OCI-LY3 (cell line): ENCODE measurements around the gene DIP2C.

ENCODE experiments used
- H2AFZ ChIP-seq: fragments of 200-600, 300-600 bp; shearing (Covaris generic); 2 replicates; pipeline ENCODE4 v1.6.0; 2014; ENCODE audit warnings: antibody characterized with exemption, low read depth, low read length
- H3K27ac ChIP-seq: fragments of 200-600, 300-600 bp; sonication (generic); 2 replicates; pipeline ENCODE4 v1.5.1; 2014; ENCODE audit warnings: mild to moderate bottlenecking, low read length, moderate library complexity, mixed read lengths
- H3K27me3 ChIP-seq: fragments of 200-600, 300-600 bp; sonication (generic); 2 replicates; pipeline ENCODE4 v1.6.1; 2014; ENCODE audit warnings: low read depth, low read length, mixed read lengths
- H3K36me3 ChIP-seq: fragments of 200-600, 300-600 bp; sonication (generic); replicated peaks from 2 replicates; pipeline ENCODE3; 2014; ENCODE audit warnings: low read depth, low read length, mixed read lengths
- H3K4me1 ChIP-seq: fragments of 300-600, 200-600 bp; sonication (generic); 2 replicates; pipeline ENCODE4 v1.6.1; 2014; ENCODE audit warnings: low read length, mixed read lengths
- H3K4me2 ChIP-seq: fragments of 200-600, 300-600 bp; sonication (generic); 2 replicates; pipeline ENCODE4 v1.6.1; 2014; ENCODE audit warnings: low read length, mixed read lengths
- H3K4me3 ChIP-seq: fragments of 300-600, 200-600 bp; sonication (generic); 2 replicates; pipeline ENCODE4 v1.5.1; 2014; ENCODE audit warnings: antibody characterized with exemption, mild to moderate bottlenecking, low read length, moderate library complexity
- H3K79me2 ChIP-seq: fragments of 300-600, 200-600 bp; shearing (Covaris generic); 2 replicates; pipeline ENCODE4 v1.6.1; 2014; ENCODE audit warnings: mild to moderate bottlenecking, low read length, mixed read lengths
- H3K9ac ChIP-seq: fragments of 300-600, 200-600 bp; shearing (Covaris generic); 2 replicates; pipeline ENCODE4 v1.6.0; 2014; ENCODE audit warnings: mild to moderate bottlenecking, low read length, moderate library complexity
- H3K9me3 ChIP-seq: fragments of 200-600, 300-600 bp; shearing (Covaris generic); 2 replicates; pipeline ENCODE4 v1.6.1; 2014; ENCODE audit warnings: low read length, mixed read lengths; ENCODE audit not compliant: insufficient read depth
- H4K20me1 ChIP-seq: fragments of 200-600, 300-600 bp; sonication (generic); 2 replicates; pipeline ENCODE4 v1.6.1; 2016; ENCODE audit warnings: low read length, mixed read lengths; ENCODE audit not compliant: insufficient read depth
- CTCF ChIP-seq: fragments of 200-600, 300-600 bp; sonication (generic); IDR thresholded peaks from 2 replicates; pipeline ENCODE4 v1.5.1; 2014; ENCODE audit warnings: antibody characterized with exemption, low read length, low read depth
- EZH2phosphoT487 ChIP-seq: fragments of 200-600 bp; shearing (Covaris generic); IDR thresholded peaks from 2 replicates; pipeline ENCODE4 v1.6.1; 2018; ENCODE audit warnings: antibody characterized with exemption, mixed run types, low read depth

DIP2C gene

GRCh38 chr10:436911-437665, 252.4 kb downstream of the DIP2C start:
- H3K4me1 ChIP-seq: no peaks in the 10 kb centered on the region
- no peaks in the 10 kb centered on the region for H3K27me3 ChIP-seq
- no peaks in the 10 kb centered on the region for H4K20me1 ChIP-seq
- TF ChIP-seq CTCF: no peak
- no peak for TF ChIP-seq EZH2phosphoT487
- H3K27ac ChIP-seq: no peak overlapping the region
- no peak overlapping the region for H3K4me3 ChIP-seq
- H3K4me2 ChIP-seq: no peak overlapping the region
- no peaks in the 10 kb centered on the region for H3K9me3 ChIP-seq
- H2AFZ ChIP-seq: no peak overlapping the region
- no peak overlapping the region for H3K9ac ChIP-seq
- H3K36me3 ChIP-seq: no peaks in the 10 kb centered on the region
- no peaks in the 10 kb centered on the region for H3K79me2 ChIP-seq

- TF ChIP-seq CTCF: no peak
- no peak for TF ChIP-seq EZH2phosphoT487
- no peak overlapping the region for H3K4me2 ChIP-seq
- no peaks in the 10 kb centered on the region for H3K79me2 ChIP-seq
- no peaks in the 10 kb centered on the region for H4K20me1 ChIP-seq
- no peak overlapping the region for H3K9ac ChIP-seq
- H3K27ac ChIP-seq: no peak overlapping the region
- no peaks in the 10 kb centered on the region for H3K4me1 ChIP-seq
- no peaks in the 10 kb centered on the region for H3K9me3 ChIP-seq
- H3K27me3 ChIP-seq: no peaks in the 10 kb centered on the region
- H3K36me3 ChIP-seq: no peaks in the 10 kb centered on the region
- H3K4me3 ChIP-seq: no peak overlapping the region
- no peak overlapping the region for H2AFZ ChIP-seq
Measured at GRCh38 chr10:436013-436697, 253.3 kb downstream of the DIP2C start.

GRCh38 chr10:435397-435796, 254.1 kb downstream of the DIP2C start:
- TF ChIP-seq EZH2phosphoT487: no peak
- Histone ChIP-seq H3K9ac (no peak overlapping the region), H3K4me2 (no peak overlapping the region), H3K36me3 (no peaks in the 10 kb centered on the region), H2AFZ (no peak overlapping the region), H4K20me1 (no peaks in the 10 kb centered on the region), H3K79me2 (no peaks in the 10 kb centered on the region), H3K27me3 (no peaks in the 10 kb centered on the region), H3K9me3 (no peaks in the 10 kb centered on the region), H3K4me3 (no peak overlapping the region), H3K27ac (no peak overlapping the region), H3K4me1 (no peaks in the 10 kb centered on the region)

- TF ChIP-seq CTCF (no peak), EZH2phosphoT487 (no peak)
- Histone ChIP-seq H3K4me2 (no peak overlapping the region), H2AFZ (no peak overlapping the region), H4K20me1 (no peaks in the 10 kb centered on the region), H3K9ac (no peak overlapping the region), H3K9me3 (no peaks in the 10 kb centered on the region), H3K4me3 (no peak overlapping the region), H3K79me2 (no peaks in the 10 kb centered on the region), H3K36me3 (no peaks in the 10 kb centered on the region), H3K27ac (no peak overlapping the region), H3K27me3 (no peaks in the 10 kb centered on the region), H3K4me1 (no peaks in the 10 kb centered on the region)
Measured at GRCh38 chr10:429696-430095, 259.8 kb downstream of the DIP2C start.
